MM.1S (cell line): ENCODE data around the gene EPB41.

Experiments
- DNase-seq: peaks from one replicate; pipeline ENCODE4 v3.0.0-alpha.2; 2015
- H2AFZ ChIP-seq: fragments of 300-600 bp; sonication (generic); 2 replicates; pipeline ENCODE4 v1.6.0; 2016; ENCODE audit warnings: antibody characterized with exemption, low read length
- H3F3A ChIP-seq: fragments of 300-600 bp; sonication (generic); 2 replicates; pipeline ENCODE4 v1.6.1; 2016; ENCODE audit warnings: mild to moderate bottlenecking, antibody characterized with exemption, low read length, moderate library complexity, mixed read lengths; ENCODE audit not compliant: insufficient read depth
- H3K27ac ChIP-seq: fragments of 300-600 bp; sonication (generic); 2 replicates; pipeline ENCODE4 v1.5.1; 2016; ENCODE audit warnings: mild to moderate bottlenecking, low read length
- H3K27me3 ChIP-seq: fragments of 300-600 bp; sonication (generic); replicated peaks from 2 replicates; pipeline ENCODE4 v1.6.0; 2016; ENCODE audit warnings: low read length; ENCODE audit not compliant: insufficient read depth
- H3K36me3 ChIP-seq: fragments of 300-600 bp; sonication (generic); replicated peaks from 2 replicates; pipeline ENCODE4 v1.6.1; 2016; ENCODE audit warnings: mild to moderate bottlenecking, low read length, mixed read lengths; ENCODE audit not compliant: insufficient read depth
- H3K4me1 ChIP-seq: fragments of 300-600 bp; sonication (generic); 2 replicates; pipeline ENCODE4 v1.6.1; 2016; ENCODE audit warnings: low read length, mixed read lengths
- H3K4me2 ChIP-seq: fragments of 300-600 bp; sonication (generic); 2 replicates; pipeline ENCODE4 v1.6.0; 2016; ENCODE audit warnings: low read depth, low read length
- H3K4me3 ChIP-seq: fragments of 300-600 bp; sonication (generic); 2 replicates; pipeline ENCODE4 v1.5.1; 2016; ENCODE audit warnings: low read length, mixed read lengths
- H3K79me2 ChIP-seq: fragments of 300-600 bp; sonication (generic); 2 replicates; pipeline ENCODE4 v1.6.1; 2016; ENCODE audit warnings: mixed run types, low read length, mixed read lengths
- H3K9ac ChIP-seq: fragments of 300-600 bp; sonication (generic); 2 replicates; pipeline ENCODE4 v1.6.1; 2016; ENCODE audit warnings: low read length, mixed read lengths
- H3K9me2 ChIP-seq: fragments of 300-600 bp; sonication (generic); replicated peaks from 2 replicates; pipeline ENCODE4 v1.6.1; 2016; ENCODE audit warnings: mild to moderate bottlenecking, low read length, mixed read lengths; ENCODE audit not compliant: insufficient read depth
- H3K9me3 ChIP-seq: fragments of 300-600 bp; sonication (generic); replicated peaks from 2 replicates; pipeline ENCODE4 v1.6.1; 2016; ENCODE audit warnings: mild to moderate bottlenecking, low read length, mixed read lengths; ENCODE audit not compliant: insufficient read depth
- H4K20me1 ChIP-seq: fragments of 300-600 bp; sonication (generic); 2 replicates; pipeline ENCODE4 v1.6.1; 2016; ENCODE audit warnings: mild to moderate bottlenecking, low read length, moderate library complexity, mixed read lengths; ENCODE audit not compliant: insufficient read depth
- CTCF ChIP-seq: fragments of 300-600 bp; sonication (generic); IDR thresholded peaks from 2 replicates; pipeline ENCODE4 v1.5.1; 2016; ENCODE audit warnings: antibody characterized with exemption, low read length, mixed read lengths
- EZH2 ChIP-seq: fragments of 300-600 bp; sonication (generic); optimal IDR thresholded peaks from 2 replicates; pipeline ENCODE3; 2017; ENCODE audit warnings: low read depth, mild to moderate bottlenecking, antibody characterized with exemption, low read length, mixed read lengths
- EZH2phosphoT487 ChIP-seq: fragments of 300-600 bp; sonication (generic); IDR thresholded peaks from 2 replicates; pipeline ENCODE4 v1.6.1; 2018; ENCODE audit warnings: antibody characterized with exemption, low read length

EPB41 gene

GRCh38 chr1:29122682-29123052, 208.3 kb downstream of the EPB41 start:
- TF ChIP-seq EZH2phosphoT487 (no peak), EZH2 (no peak), CTCF (no peak)
- no peaks in the 10 kb centered on the region for H3F3A ChIP-seq
- peaks cover 31% of the 10 kb centered on the region for H3K27me3 ChIP-seq
- H3K4me3 ChIP-seq, result no peak overlapping the region
- H3K36me3 ChIP-seq, result no peaks in the 10 kb centered on the region
- H3K79me2 ChIP-seq, result no peaks in the 10 kb centered on the region
- peak overlapping the region; percentile 50; the same call in 1 of the 2 replicates for H3K4me2 ChIP-seq
- H4K20me1 ChIP-seq, result no peaks in the 10 kb centered on the region
- no peak overlapping the region for H3K27ac ChIP-seq
- no peak overlapping the region for H3K9ac ChIP-seq
- no peaks in the 10 kb centered on the region for H3K9me3 ChIP-seq
- H2AFZ ChIP-seq, result no peak overlapping the region
- no peak for DNase-seq
- no peaks in the 10 kb centered on the region for H3K4me1 ChIP-seq
- H3K9me2 ChIP-seq, result no peaks in the 10 kb centered on the region

DNA sequence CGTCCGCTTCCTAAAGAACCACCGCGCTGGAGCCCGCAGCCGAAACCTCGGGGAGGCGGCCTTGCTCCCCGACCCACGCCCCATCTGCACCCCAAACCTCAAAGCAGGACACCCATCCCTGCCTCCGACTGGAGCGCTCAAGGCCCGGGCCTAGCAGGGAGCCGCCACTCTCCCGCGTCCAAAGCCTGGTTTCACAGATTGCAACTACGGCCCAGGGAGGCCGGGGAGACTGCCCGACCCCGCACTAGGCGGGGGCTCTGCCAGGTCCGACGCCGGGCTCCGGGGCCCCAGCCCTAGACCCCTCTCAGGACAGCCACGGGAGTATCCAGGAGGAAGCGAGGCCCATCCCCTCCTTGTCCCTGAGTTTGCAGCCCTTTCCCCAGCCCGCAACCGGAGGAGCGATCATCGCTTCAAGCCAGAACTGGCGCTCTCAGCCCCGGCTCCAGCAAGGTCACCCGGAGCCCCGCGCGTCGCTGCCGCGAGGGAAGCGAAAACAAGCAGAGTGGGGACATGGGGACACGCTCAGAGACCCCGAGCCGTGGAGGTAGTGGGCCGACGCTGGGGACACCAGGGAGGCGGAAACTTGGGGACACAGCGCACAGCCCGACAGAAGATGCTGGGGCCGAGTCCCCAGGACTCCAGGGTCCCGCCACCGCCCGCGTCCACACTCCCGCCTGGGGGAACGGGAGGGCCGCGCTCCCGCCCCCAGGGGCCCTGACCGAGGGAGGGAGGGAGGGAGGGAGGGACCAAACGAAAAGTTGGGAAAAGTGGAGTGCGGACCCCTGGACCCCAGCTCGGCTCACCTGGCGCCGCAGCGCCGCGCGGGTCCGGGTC, 208.9 kb downstream of the EPB41 start:
- Histone ChIP-seq H3K4me3 (peak overlapping the region; percentile 34; the same call in 1 of the 2 replicates), H3K79me2 (no peaks in the 10 kb centered on the region), H3K9me3 (no peaks in the 10 kb centered on the region), H3K27me3 (peaks cover 31% of the 10 kb centered on the region), H3F3A (no peaks in the 10 kb centered on the region), H3K36me3 (no peaks in the 10 kb centered on the region), H3K27ac (no peak overlapping the region), H3K4me1 (no peaks in the 10 kb centered on the region), H3K4me2 (peak overlapping the region; percentile 50; the same call in 1 of the 2 replicates), H4K20me1 (no peaks in the 10 kb centered on the region), H2AFZ (no peak overlapping the region), H3K9me2 (no peaks in the 10 kb centered on the region), H3K9ac (no peak overlapping the region)
- no peak for DNase-seq
- no peak for TF ChIP-seq EZH2
- no peak for TF ChIP-seq CTCF
- TF ChIP-seq EZH2phosphoT487, result no peak

DNA sequence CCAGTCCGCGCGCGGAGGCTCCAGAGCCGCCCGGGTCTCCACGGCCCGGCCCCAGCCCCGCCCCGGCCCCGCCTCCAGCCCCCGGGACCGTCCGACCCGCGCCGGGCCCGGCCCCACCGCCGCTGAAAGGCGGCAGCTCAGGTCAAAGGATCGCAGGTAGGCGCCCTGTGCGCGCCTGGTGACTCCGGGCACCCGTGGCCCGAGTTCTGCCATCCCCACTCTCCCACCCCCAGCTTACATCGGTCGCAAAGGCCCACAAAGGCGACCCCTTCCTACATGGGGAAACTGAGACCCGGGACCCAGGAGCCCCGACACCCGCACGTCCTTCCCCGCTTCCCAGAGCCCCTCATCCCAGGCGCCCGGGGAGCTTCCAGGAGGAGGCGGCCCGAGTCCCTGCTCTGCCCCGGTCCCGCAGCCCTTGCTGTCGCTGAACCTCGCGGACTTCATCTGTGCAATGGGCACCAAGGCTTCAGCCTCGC, 209.6 kb downstream of the EPB41 start, which contains the start of gene TMEM200B:
TSS of gene TMEM200B (minus strand) at position 17 of the 479 bp plus-strand sequence. CDS start 2,075 bp downstream, outside the sequence.
- no peaks in the 10 kb centered on the region for H3K9me2 ChIP-seq
- no peaks in the 10 kb centered on the region for H3K79me2 ChIP-seq
- H3K27ac ChIP-seq, result no peak within 1 kb of the TSS
- no peak within 1 kb of the TSS; the same call in 1 of the 2 replicates for H3K9ac ChIP-seq
- H2AFZ ChIP-seq, result peak within 1 kb of the TSS; percentile 82
- no peak for DNase-seq
- peak within 1 kb of the TSS; percentile 94 for H3K4me2 ChIP-seq
- H3K36me3 ChIP-seq, result no peaks in the 10 kb centered on the region
- H3K4me3 ChIP-seq, result peak within 1 kb of the TSS; percentile 64
- H3K9me3 ChIP-seq, result no peaks in the 10 kb centered on the region
- no peaks in the 10 kb centered on the region for H4K20me1 ChIP-seq
- H3K27me3 ChIP-seq, result peaks cover 31% of the 10 kb centered on the region
- TF ChIP-seq CTCF (no peak), EZH2 (no peak), EZH2phosphoT487 (no peak)
- H3F3A ChIP-seq, result no peaks in the 10 kb centered on the region
- no peaks in the 10 kb centered on the region for H3K4me1 ChIP-seq
